ENCODE results near the gene RTKN2.

Gene RTKN2

GRCh38 chr10:62171791-62172190 is 96.9 kb downstream of the RTKN2 start:
- H3K27me3 ChIP-seq (replicated peaks in 2 of 5; ENCODE audit: control insufficient read depth in 4 of 5, insufficient read depth in 5 of 5, low read length in 4 of 5): no peaks in the 10 kb centered on the region
- peak; percentile 12 to 59 (median 52) for DNase-seq
- 17% methylated on average over 1 of the region's 2 CpGs for WGBS (ENCODE audit: insufficient coverage)
- no peak overlapping the region for H3K27ac ChIP-seq (ENCODE audit: insufficient read depth in 1 of 2, low read depth in 1 of 2, low read length in 2 of 2, poor library complexity in 1 of 2, severe bottlenecking in 2 of 2)
- H3K4me1 ChIP-seq (ENCODE audit: control extremely low read depth in 1 of 4, control insufficient read depth in 4 of 4, insufficient read depth in 4 of 4, low read length in 3 of 4): peaks cover 0 to 18% (median 7%) of the 10 kb centered on the region in 4 experiments
- no peaks in the 10 kb centered on the region for H3K36me3 ChIP-seq (ENCODE audit: control insufficient read depth in 4 of 4, insufficient read depth in 4 of 4, low read length in 3 of 4)
- H3K4me3 ChIP-seq (ENCODE audit: control insufficient read depth in 1 of 7, extremely low read depth in 1 of 7, insufficient read depth in 4 of 7, low read depth in 2 of 7, low read length in 6 of 7): no peak overlapping the region
- H3K9me3 ChIP-seq (ENCODE audit: control extremely low read depth in 1 of 5, control insufficient read depth in 4 of 5, insufficient read depth in 2 of 5, low read depth in 1 of 5, low read length in 4 of 5): peaks cover 0 to 7% (median 0%) of the 10 kb centered on the region in 5 experiments
- CTCF ChIA-PET: interaction anchor here (0.8 kb wide), 1 partner anchor 74 kb away, joined by 3 read pairs; no protein-coding TSS in a partner anchor
- POLR2A ChIA-PET: no interaction called here

GRCh38 chr10:62170732-62171131 is 97.9 kb downstream of the RTKN2 start:
- POLR2A ChIA-PET: no interaction called here
- no peak overlapping the region for H3K4me3 ChIP-seq (ENCODE audit: control insufficient read depth in 1 of 7, extremely low read depth in 1 of 7, insufficient read depth in 4 of 7, low read depth in 2 of 7, low read length in 6 of 7)
- no peaks in the 10 kb centered on the region for H3K27me3 ChIP-seq (replicated peaks in 2 of 5; ENCODE audit: control insufficient read depth in 4 of 5, insufficient read depth in 5 of 5, low read length in 4 of 5)
- peak in 2 of 3 donors; percentile 58 to 69 for DNase-seq
- no CpG with 5 or more reads among the region's 1 CpG for WGBS (ENCODE audit: insufficient coverage)
- no peak overlapping the region for H3K27ac ChIP-seq (ENCODE audit: insufficient read depth in 1 of 2, low read depth in 1 of 2, low read length in 2 of 2, poor library complexity in 1 of 2, severe bottlenecking in 2 of 2)
- CTCF ChIA-PET: no interaction called here
- H3K36me3 ChIP-seq (ENCODE audit: control insufficient read depth in 4 of 4, insufficient read depth in 4 of 4, low read length in 3 of 4): no peaks in the 10 kb centered on the region
- H3K4me1 ChIP-seq (ENCODE audit: control extremely low read depth in 1 of 4, control insufficient read depth in 4 of 4, insufficient read depth in 4 of 4, low read length in 3 of 4): peaks cover 0 to 18% (median 9%) of the 10 kb centered on the region in 4 experiments
- H3K9me3 ChIP-seq (ENCODE audit: control extremely low read depth in 1 of 5, control insufficient read depth in 4 of 5, insufficient read depth in 2 of 5, low read depth in 1 of 5, low read length in 4 of 5): peaks cover 0 to 7% (median 0%) of the 10 kb centered on the region in 5 experiments

- ChIA-PET CTCF (no interaction called here), POLR2A (no interaction called here)
- H3K27ac ChIP-seq (ENCODE audit: insufficient read depth in 1 of 2, low read depth in 1 of 2, low read length in 2 of 2, poor library complexity in 1 of 2, severe bottlenecking in 2 of 2): no peak overlapping the region
- peak in 2 of 3 donors; percentile 28 to 42 for DNase-seq
- no peak overlapping the region for H3K4me3 ChIP-seq (ENCODE audit: control insufficient read depth in 1 of 7, extremely low read depth in 1 of 7, insufficient read depth in 4 of 7, low read depth in 2 of 7, low read length in 6 of 7)
- H3K36me3 ChIP-seq (ENCODE audit: control insufficient read depth in 4 of 4, insufficient read depth in 4 of 4, low read length in 3 of 4): no peaks in the 10 kb centered on the region
- H3K9me3 ChIP-seq (ENCODE audit: control extremely low read depth in 1 of 5, control insufficient read depth in 4 of 5, insufficient read depth in 2 of 5, low read depth in 1 of 5, low read length in 4 of 5): no peaks in the 10 kb centered on the region
- H3K4me1 ChIP-seq (ENCODE audit: control extremely low read depth in 1 of 4, control insufficient read depth in 4 of 4, insufficient read depth in 4 of 4, low read length in 3 of 4): peaks cover 0 to 6% (median 2%) of the 10 kb centered on the region in 4 experiments
- no peaks in the 10 kb centered on the region for H3K27me3 ChIP-seq (replicated peaks in 2 of 5; ENCODE audit: control insufficient read depth in 4 of 5, insufficient read depth in 5 of 5, low read length in 4 of 5)
- 97% methylated on average over 3 of the region's 4 CpGs for WGBS (ENCODE audit: insufficient coverage)
These were observed 102.1 kb downstream of the RTKN2 start for GRCh38 chr10:62166331-62167131.

- Histone ChIP-seq H3K27me3 (replicated peaks in 2 of 5; ENCODE audit: control insufficient read depth in 4 of 5, insufficient read depth in 5 of 5, low read length in 4 of 5) (no peaks in the 10 kb centered on the region), H3K36me3 (ENCODE audit: control insufficient read depth in 4 of 4, insufficient read depth in 4 of 4, low read length in 3 of 4) (no peaks in the 10 kb centered on the region), H3K4me3 (ENCODE audit: control insufficient read depth in 1 of 7, extremely low read depth in 1 of 7, insufficient read depth in 4 of 7, low read depth in 2 of 7, low read length in 6 of 7) (no peak overlapping the region), H3K27ac (ENCODE audit: insufficient read depth in 1 of 2, low read depth in 1 of 2, low read length in 2 of 2, poor library complexity in 1 of 2, severe bottlenecking in 2 of 2) (no peak overlapping the region), H3K4me1 (ENCODE audit: control extremely low read depth in 1 of 4, control insufficient read depth in 4 of 4, insufficient read depth in 4 of 4, low read length in 3 of 4) (peaks cover 0 to 4% (median 2%) of the 10 kb centered on the region in 4 experiments), H3K9me3 (ENCODE audit: control extremely low read depth in 1 of 5, control insufficient read depth in 4 of 5, insufficient read depth in 2 of 5, low read depth in 1 of 5, low read length in 4 of 5) (no peaks in the 10 kb centered on the region)
- no peak for DNase-seq
- ChIA-PET POLR2A (no interaction called here), CTCF (no interaction called here)
- no CpG with 5 or more reads among the region's 4 CpGs for WGBS (ENCODE audit: insufficient coverage)
These were observed 102.8 kb downstream of the RTKN2 start for GRCh38 chr10:62165803-62166202.

- ChIA-PET POLR2A (no interaction called here), CTCF (no interaction called here)
- WGBS (ENCODE audit: insufficient coverage): no CpG with 5 or more reads among the region's 2 CpGs
- no peak overlapping the region for H3K4me3 ChIP-seq (ENCODE audit: control insufficient read depth in 1 of 7, extremely low read depth in 1 of 7, insufficient read depth in 4 of 7, low read depth in 2 of 7, low read length in 6 of 7)
- H3K4me1 ChIP-seq (ENCODE audit: control extremely low read depth in 1 of 4, control insufficient read depth in 4 of 4, insufficient read depth in 4 of 4, low read length in 3 of 4): peaks cover 0 to 3% (median 0%) of the 10 kb centered on the region in 4 experiments
- H3K9me3 ChIP-seq (ENCODE audit: control extremely low read depth in 1 of 5, control insufficient read depth in 4 of 5, insufficient read depth in 2 of 5, low read depth in 1 of 5, low read length in 4 of 5): no peaks in the 10 kb centered on the region
- no peak for DNase-seq
- no peak overlapping the region for H3K27ac ChIP-seq (ENCODE audit: insufficient read depth in 1 of 2, low read depth in 1 of 2, low read length in 2 of 2, poor library complexity in 1 of 2, severe bottlenecking in 2 of 2)
- H3K27me3 ChIP-seq (replicated peaks in 2 of 5; ENCODE audit: control insufficient read depth in 4 of 5, insufficient read depth in 5 of 5, low read length in 4 of 5): no peaks in the 10 kb centered on the region
- H3K36me3 ChIP-seq (ENCODE audit: control insufficient read depth in 4 of 4, insufficient read depth in 4 of 4, low read length in 3 of 4): no peaks in the 10 kb centered on the region
These were observed 105.6 kb downstream of the RTKN2 start for GRCh38 chr10:62163024-62163423.

- H3K27me3 ChIP-seq (replicated peaks in 2 of 5; ENCODE audit: control insufficient read depth in 4 of 5, insufficient read depth in 5 of 5, low read length in 4 of 5): no peaks in the 10 kb centered on the region
- CTCF ChIA-PET: no interaction called here
- no peak overlapping the region for H3K27ac ChIP-seq (ENCODE audit: insufficient read depth in 1 of 2, low read depth in 1 of 2, low read length in 2 of 2, poor library complexity in 1 of 2, severe bottlenecking in 2 of 2)
- no peaks in the 10 kb centered on the region for H3K9me3 ChIP-seq (ENCODE audit: control extremely low read depth in 1 of 5, control insufficient read depth in 4 of 5, insufficient read depth in 2 of 5, low read depth in 1 of 5, low read length in 4 of 5)
- DNase-seq: no peak
- 100% methylated on average over 1 of the region's 4 CpGs for WGBS (ENCODE audit: insufficient coverage)
- peaks cover 0 to 3% (median 0%) of the 10 kb centered on the region in 4 experiments for H3K4me1 ChIP-seq (ENCODE audit: control extremely low read depth in 1 of 4, control insufficient read depth in 4 of 4, insufficient read depth in 4 of 4, low read length in 3 of 4)
- POLR2A ChIA-PET: no interaction called here
- H3K36me3 ChIP-seq (ENCODE audit: control insufficient read depth in 4 of 4, insufficient read depth in 4 of 4, low read length in 3 of 4): no peaks in the 10 kb centered on the region
- H3K4me3 ChIP-seq (ENCODE audit: control insufficient read depth in 1 of 7, extremely low read depth in 1 of 7, insufficient read depth in 4 of 7, low read depth in 2 of 7, low read length in 6 of 7): no peak overlapping the region
These were observed 106.2 kb downstream of the RTKN2 start for GRCh38 chr10:62162261-62162981.

- WGBS (ENCODE audit: insufficient coverage): 100% methylated on average over 3 of the region's 3 CpGs
- no peak overlapping the region for H3K4me3 ChIP-seq (ENCODE audit: control insufficient read depth in 1 of 7, extremely low read depth in 1 of 7, insufficient read depth in 4 of 7, low read depth in 2 of 7, low read length in 6 of 7)
- ChIA-PET POLR2A (no interaction called here), CTCF (no interaction called here)
- no peaks in the 10 kb centered on the region for H3K4me1 ChIP-seq (ENCODE audit: control extremely low read depth in 1 of 4, control insufficient read depth in 4 of 4, insufficient read depth in 4 of 4, low read length in 3 of 4)
- H3K27ac ChIP-seq (ENCODE audit: insufficient read depth in 1 of 2, low read depth in 1 of 2, low read length in 2 of 2, poor library complexity in 1 of 2, severe bottlenecking in 2 of 2): no peak overlapping the region
- H3K36me3 ChIP-seq (ENCODE audit: control insufficient read depth in 4 of 4, insufficient read depth in 4 of 4, low read length in 3 of 4): no peaks in the 10 kb centered on the region
- H3K9me3 ChIP-seq (ENCODE audit: control extremely low read depth in 1 of 5, control insufficient read depth in 4 of 5, insufficient read depth in 2 of 5, low read depth in 1 of 5, low read length in 4 of 5): no peaks in the 10 kb centered on the region
- H3K27me3 ChIP-seq (replicated peaks in 2 of 5; ENCODE audit: control insufficient read depth in 4 of 5, insufficient read depth in 5 of 5, low read length in 4 of 5): no peaks in the 10 kb centered on the region
- DNase-seq: no peak
These were observed 109.3 kb downstream of the RTKN2 start for GRCh38 chr10:62159351-62159750.

Measured in common myeloid progenitor, CD34-positive (primary cell).